ENCODE data around the gene KPNA3. TPM values are rescaled to one million over a fixed set of nuclear protein-coding genes. Genes with fewer than 3 reads are reported as not detected.

The KPNA3 gene
- total RNA-seq, 6 experiments from 2014 or later: 16.3 to 27.2 (median 19.5) TPM

DNA sequence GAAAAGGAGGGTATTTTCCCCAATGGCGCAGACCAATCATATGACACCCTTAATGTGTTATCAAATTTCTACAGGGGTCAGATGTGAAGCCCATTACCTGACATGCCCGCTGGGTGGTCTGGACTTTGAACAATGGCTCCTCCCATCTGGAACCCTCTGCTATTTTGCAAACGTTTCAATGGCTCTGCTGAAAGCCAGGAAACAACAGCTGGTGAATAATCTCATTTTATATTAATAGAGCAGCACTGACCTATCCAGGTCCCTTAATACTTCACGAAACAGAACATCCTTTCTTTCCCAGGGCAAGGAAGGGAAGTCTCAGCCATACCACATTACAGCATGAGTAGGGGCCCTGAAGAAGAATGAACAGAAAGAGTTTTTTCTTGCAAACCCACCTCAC, 20.3 kb upstream of the KPNA3 start:
- H3K4me3 ChIP-seq: no peak overlapping the region
- 51% methylated on average over 4 of the region's 4 CpGs for WGBS (ENCODE audit: insufficient coverage, low coverage, low lambda C conversion rate, missing lambda C conversion rate)
- H3K27me3 ChIP-seq: no peaks in the 10 kb centered on the region
- ATAC-seq (no peak), DNase-seq (no peak)
- no peaks in the 10 kb centered on the region for H3K36me3 ChIP-seq
- TF ChIP-seq POLR2A (IDR thresholded peaks at IDR 0.05): no peak
- TF ChIP-seq, protein P1, sequence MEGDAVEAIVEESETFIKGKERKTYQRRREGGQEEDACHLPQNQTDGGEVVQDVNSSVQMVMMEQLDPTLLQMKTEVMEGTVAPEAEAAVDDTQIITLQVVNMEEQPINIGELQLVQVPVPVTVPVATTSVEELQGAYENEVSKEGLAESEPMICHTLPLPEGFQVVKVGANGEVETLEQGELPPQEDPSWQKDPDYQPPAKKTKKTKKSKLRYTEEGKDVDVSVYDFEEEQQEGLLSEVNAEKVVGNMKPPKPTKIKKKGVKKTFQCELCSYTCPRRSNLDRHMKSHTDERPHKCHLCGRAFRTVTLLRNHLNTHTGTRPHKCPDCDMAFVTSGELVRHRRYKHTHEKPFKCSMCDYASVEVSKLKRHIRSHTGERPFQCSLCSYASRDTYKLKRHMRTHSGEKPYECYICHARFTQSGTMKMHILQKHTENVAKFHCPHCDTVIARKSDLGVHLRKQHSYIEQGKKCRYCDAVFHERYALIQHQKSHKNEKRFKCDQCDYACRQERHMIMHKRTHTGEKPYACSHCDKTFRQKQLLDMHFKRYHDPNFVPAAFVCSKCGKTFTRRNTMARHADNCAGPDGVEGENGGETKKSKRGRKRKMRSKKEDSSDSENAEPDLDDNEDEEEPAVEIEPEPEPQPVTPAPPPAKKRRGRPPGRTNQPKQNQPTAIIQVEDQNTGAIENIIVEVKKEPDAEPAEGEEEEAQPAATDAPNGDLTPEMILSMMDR (IDR thresholded peaks at IDR 0.05): no peak
- H3K27ac ChIP-seq: no peak overlapping the region
- no peaks in the 10 kb centered on the region for H3K4me1 ChIP-seq
- H3K9me3 ChIP-seq: no peaks in the 10 kb centered on the region
- intact Hi-C loops (cut with DNase I): no loop called here

DNA sequence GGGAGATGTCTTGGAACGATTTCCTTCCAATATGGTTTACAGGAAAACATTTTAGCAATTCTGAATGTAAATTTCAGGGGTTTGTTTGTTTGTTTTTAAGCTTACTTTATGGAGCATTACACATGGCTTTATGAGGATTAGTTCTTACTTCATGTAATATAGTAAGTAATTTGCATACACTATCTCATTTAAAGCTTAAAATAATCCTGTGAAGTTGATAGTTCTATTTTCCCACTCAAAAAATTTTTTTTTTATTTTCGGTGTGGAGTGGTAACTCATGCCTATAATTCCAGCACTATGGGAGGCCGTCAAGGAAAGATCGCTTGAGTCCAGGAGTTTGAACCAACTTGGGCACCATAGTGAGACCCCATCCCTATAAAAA, 19.0 kb upstream of the KPNA3 start:
- Histone ChIP-seq H3K27ac (no peak overlapping the region), H3K4me3 (no peak overlapping the region), H3K27me3 (no peaks in the 10 kb centered on the region), H3K4me1 (no peaks in the 10 kb centered on the region), H3K36me3 (no peaks in the 10 kb centered on the region), H3K9me3 (no peaks in the 10 kb centered on the region)
- DNase-seq: no peak
- no peak for ATAC-seq
- TF ChIP-seq, protein P1 (IDR thresholded peaks at IDR 0.05): no peak
- TF ChIP-seq POLR2A (IDR thresholded peaks at IDR 0.05): no peak
- 86% methylated on average over 4 of the region's 4 CpGs for WGBS (ENCODE audit: insufficient coverage, low coverage, low lambda C conversion rate, missing lambda C conversion rate)
- intact Hi-C loops (cut with DNase I): no loop called here

DNA sequence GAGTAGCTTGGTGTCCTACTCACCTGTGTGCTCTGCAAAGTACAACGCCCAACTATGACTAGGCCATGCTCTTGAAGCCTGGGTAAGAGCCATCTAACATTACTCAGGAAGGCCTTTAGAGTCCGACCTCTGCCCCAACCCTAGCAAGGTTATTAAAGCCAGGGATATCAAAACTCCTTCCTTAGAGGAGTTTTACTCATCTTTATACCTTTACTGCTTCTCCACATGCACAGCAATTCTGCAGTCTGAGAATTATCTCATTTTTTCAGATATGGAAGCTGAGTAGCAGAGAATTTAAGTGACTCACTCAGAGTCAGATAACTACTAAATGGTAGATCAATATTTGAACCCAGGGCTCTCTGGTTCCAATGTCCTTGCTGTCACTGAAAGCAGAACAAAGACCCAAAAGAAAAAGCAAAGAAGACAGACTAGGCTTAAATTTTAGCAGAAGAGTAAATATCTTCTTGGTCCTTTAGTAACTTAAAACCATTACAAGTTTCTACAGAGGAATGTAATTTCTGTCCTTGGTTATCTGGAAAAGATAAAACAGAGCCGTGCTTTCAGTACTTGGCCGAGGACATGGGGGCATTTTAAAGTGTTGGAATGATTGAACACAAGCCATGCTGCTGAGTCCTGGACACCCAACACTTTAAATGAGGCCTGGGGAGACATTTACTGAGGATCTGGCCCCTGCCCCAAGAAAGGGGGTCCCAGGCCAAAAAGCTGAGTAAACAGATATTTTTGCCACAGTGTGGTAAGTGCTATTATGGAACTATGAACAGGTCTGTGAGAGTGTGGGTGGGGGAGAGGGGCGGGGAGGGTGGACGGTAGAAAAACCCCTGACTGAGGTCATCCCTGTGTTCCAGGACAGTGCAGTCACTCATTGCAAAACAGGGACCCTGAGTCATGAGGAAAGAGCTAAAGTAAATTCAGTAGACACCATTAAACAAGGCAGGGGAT, 18.4 kb upstream of the KPNA3 start:
- peak in 1 of 4 donors; percentile 85 for ATAC-seq
- Histone ChIP-seq H3K27ac (no peak overlapping the region), H3K4me1 (no peaks in the 10 kb centered on the region), H3K36me3 (no peaks in the 10 kb centered on the region), H3K27me3 (no peaks in the 10 kb centered on the region), H3K4me3 (no peak overlapping the region), H3K9me3 (no peaks in the 10 kb centered on the region)
- TF ChIP-seq, protein P1 (IDR thresholded peaks at IDR 0.05): no peak
- peak in 1 of 3 donors; percentile 25 for DNase-seq
- WGBS (ENCODE audit: insufficient coverage, low coverage, low lambda C conversion rate, missing lambda C conversion rate): 52% methylated on average over 5 of the region's 6 CpGs
- intact Hi-C loops (cut with DNase I): no loop called here

DNA sequence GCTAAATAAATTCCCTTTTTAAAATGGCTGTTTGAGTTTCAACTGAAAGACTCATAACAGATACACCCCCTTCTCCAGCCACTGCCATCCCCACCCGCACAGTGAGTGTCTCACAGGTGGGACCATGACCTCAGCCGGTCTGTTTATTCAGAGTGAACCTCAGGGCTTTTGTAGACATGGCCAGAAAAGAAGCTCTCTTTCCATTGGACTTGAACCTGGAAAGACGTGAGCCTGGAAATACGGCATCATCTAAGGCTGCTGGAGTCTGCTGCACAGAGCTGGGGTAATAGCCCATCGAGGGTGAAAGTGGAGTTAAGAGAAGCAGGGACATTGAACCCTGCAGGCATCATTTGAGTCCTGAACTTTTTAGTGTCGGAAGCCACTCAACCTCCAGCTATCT, 15.2 kb upstream of the KPNA3 start:
- peak in 1 of 4 donors; percentile 32 for ATAC-seq
- TF ChIP-seq, protein P1 (IDR thresholded peaks at IDR 0.05): no peak
- TF ChIP-seq POLR2A (IDR thresholded peaks at IDR 0.05): no peak
- Histone ChIP-seq H3K36me3 (no peaks in the 10 kb centered on the region), H3K27ac (no peak overlapping the region), H3K27me3 (no peaks in the 10 kb centered on the region), H3K4me1 (no peaks in the 10 kb centered on the region), H3K4me3 (no peak overlapping the region), H3K9me3 (no peaks in the 10 kb centered on the region)
- intact Hi-C loops (cut with DNase I): no loop called here
- DNase-seq: no peak
- WGBS (ENCODE audit: insufficient coverage, low coverage, low lambda C conversion rate, missing lambda C conversion rate): 34% methylated on average over 5 of the region's 6 CpGs

All from right lobe of liver (tissue), 6 donors.